Ascending aorta (tissue), 2 donors: ENCODE data around the gene NDUFA3. TPM values are rescaled to one million over a fixed set of nuclear protein-coding genes. Genes with fewer than 3 reads are reported as not detected.

Source experiments
- DNase-seq, 2 donors: peaks; one replicate each; pipeline ENCODE4 v3.0.0-alpha.2; 2019; ENCODE audit warnings: low spot score in 2 of 2
- H3K27ac ChIP-seq, 2 donors: fragments of 200-600 bp; sonication (generic); one replicate each; pipeline ENCODE4 v1.5.1; 2016 to 2017; ENCODE audit warnings: mild to moderate bottlenecking in 1 of 2
- H3K27me3 ChIP-seq: fragments of 200-600 bp; sonication (generic); one replicate; pipeline ENCODE4 v1.5.1; 2017
- H3K36me3 ChIP-seq, 2 donors: fragments of 200-600 bp; sonication (generic); one replicate each; pipeline ENCODE4 v1.5.1; 2016
- H3K4me1 ChIP-seq, 2 donors: fragments of 200-600 bp; sonication (generic); one replicate each; pipeline ENCODE4 v1.5.1; 2016 to 2017; ENCODE audit warnings: mild to moderate bottlenecking in 1 of 2
- H3K4me3 ChIP-seq, 2 donors: fragments of 200-600 bp; sonication (generic); one replicate each; pipeline ENCODE4 v1.5.1; 2016 to 2017; ENCODE audit warnings: mild to moderate bottlenecking in 1 of 2
- H3K9me3 ChIP-seq, 2 donors: fragments of 200-600 bp; sonication (generic); one replicate each; pipeline ENCODE4 v1.5.1; 2016
- intact Hi-C: fragments of 100-400 bp; cut with DNase I; formaldehyde crosslinking; loops from one replicate; pipeline ENCODE4 v1.15.1; 2023
- total RNA-seq: library from RNA; depleted of rRNA; stranded (reverse); fragments of >200 nt; gene quantifications from one replicate; pipeline ENCODE4 v1.1.0, GENCODE V29; 2016
- TF ChIP-seq, protein P1 (sequence below), 3 experiments: fragments of 200-600 bp in 2 of 3; fragments of 450-650 bp in 1 of 3; sonication (generic) in 2 of 3; IDR thresholded peaks; one replicate each; pipeline ENCODE4 v1.5.1; 2016 to 2019; ENCODE audit warnings: antibody characterized with exemption in 3 of 3, mild to moderate bottlenecking in 1 of 3, moderate library complexity in 1 of 3

NDUFA3 gene
- total RNA-seq, 1 donor from 2014 or later, result 12.5 TPM

DNA sequence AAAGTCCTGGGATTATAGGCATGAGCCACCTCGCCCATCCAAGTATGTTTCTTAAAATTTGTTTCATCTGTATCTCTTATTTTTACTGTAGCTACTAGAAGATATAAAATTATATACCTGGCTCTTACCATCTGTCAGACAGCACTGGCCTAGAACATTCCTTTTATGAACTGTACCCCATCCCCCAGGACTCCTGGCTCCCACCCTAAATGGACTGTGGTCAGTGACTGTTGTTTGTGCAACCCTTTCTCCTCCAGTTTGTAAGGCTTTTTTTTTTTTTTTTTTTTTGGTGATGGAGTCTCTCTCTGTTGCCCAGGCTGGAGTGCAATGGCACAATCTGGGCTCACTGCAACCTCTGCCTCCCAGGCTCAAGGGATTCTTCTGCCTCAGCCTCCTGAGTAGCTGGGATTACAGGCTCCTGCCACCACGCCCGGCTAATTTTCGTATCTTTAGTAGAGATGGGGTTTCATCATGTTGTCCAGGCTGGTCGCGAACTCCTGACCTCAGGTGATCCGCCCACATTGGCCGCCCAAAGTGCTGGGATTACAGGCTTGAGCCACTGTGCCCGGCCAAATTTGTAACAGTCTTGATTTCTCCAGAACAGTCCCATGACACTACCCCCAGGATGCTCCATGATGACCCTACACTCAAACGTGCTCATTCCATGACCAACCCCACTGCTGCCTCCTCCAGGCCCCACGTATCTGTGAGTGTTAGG is 2.5 kb downstream of the NDUFA3 start:
- H3K9me3 ChIP-seq, result no peaks in the 10 kb centered on the region
- peak in 1 of 2 donors; percentile 16 for DNase-seq
- intact Hi-C loops, result loop anchor here (5.0 to 10.0 kb wide), 3 partner anchors 238 to 908 kb away; partner anchors contain the start of genes LENG9 and MYADM

GRCh38 chr19:54105796-54106195 is 3.1 kb downstream of the NDUFA3 start:
- Histone ChIP-seq H3K9me3 (no peaks in the 10 kb centered on the region), H3K27me3 (no peaks in the 10 kb centered on the region), H3K27ac (no peak overlapping the region), H3K4me3 (no peak overlapping the region), H3K36me3 (peaks cover 43 to 49% of the 10 kb centered on the region in 2 donors), H3K4me1 (peaks cover 0 to 7% of the 10 kb centered on the region in 2 donors)
- DNase-seq, result no peak
- TF ChIP-seq, protein P1, sequence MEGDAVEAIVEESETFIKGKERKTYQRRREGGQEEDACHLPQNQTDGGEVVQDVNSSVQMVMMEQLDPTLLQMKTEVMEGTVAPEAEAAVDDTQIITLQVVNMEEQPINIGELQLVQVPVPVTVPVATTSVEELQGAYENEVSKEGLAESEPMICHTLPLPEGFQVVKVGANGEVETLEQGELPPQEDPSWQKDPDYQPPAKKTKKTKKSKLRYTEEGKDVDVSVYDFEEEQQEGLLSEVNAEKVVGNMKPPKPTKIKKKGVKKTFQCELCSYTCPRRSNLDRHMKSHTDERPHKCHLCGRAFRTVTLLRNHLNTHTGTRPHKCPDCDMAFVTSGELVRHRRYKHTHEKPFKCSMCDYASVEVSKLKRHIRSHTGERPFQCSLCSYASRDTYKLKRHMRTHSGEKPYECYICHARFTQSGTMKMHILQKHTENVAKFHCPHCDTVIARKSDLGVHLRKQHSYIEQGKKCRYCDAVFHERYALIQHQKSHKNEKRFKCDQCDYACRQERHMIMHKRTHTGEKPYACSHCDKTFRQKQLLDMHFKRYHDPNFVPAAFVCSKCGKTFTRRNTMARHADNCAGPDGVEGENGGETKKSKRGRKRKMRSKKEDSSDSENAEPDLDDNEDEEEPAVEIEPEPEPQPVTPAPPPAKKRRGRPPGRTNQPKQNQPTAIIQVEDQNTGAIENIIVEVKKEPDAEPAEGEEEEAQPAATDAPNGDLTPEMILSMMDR (IDR thresholded peaks at IDR 0.05), result no peak
- intact Hi-C loops, result loop anchor here (10.0 kb wide), 1 partner anchor 359 kb away; the partner anchor contains the start of gene LENG9

More for the DNA sequence above, 2.5 kb downstream of the NDUFA3 start:
- no peak overlapping the region for H3K27ac ChIP-seq
- no peak overlapping the region for H3K4me3 ChIP-seq
- peaks cover 36 to 45% of the 10 kb centered on the region in 2 donors for H3K36me3 ChIP-seq
- TF ChIP-seq, protein P1 (IDR thresholded peaks at IDR 0.05), result no peak
- no peaks in the 10 kb centered on the region for H3K27me3 ChIP-seq
- H3K4me1 ChIP-seq, result peaks cover 0 to 7% of the 10 kb centered on the region in 2 donors

DNA sequence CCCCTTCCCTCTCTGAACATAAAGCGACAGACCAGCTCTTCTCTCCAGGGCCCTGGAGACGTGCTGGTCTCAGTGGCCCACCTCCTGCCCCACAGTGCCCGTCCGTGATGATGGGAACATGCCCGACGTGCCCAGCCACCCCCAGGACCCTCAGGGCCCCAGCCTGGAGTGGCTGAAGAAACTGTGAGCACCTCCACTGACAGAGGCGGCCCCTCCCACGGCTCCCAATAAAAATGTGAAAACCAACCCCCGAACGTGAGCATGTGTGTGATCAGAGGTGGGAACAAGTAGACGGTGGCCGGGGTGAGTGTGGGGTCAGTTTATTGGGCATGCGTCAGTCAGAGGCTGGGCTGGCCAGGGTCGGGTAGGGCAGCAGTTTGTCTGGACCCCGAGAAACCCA is 4.1 kb downstream of the NDUFA3 start:
- no peak for DNase-seq
- TF ChIP-seq, protein P1 (IDR thresholded peaks at IDR 0.05), result no peak
- Histone ChIP-seq H3K4me1 (peaks cover 0 to 7% of the 10 kb centered on the region in 2 donors), H3K27ac (no peak overlapping the region), H3K9me3 (no peaks in the 10 kb centered on the region), H3K4me3 (no peak overlapping the region), H3K36me3 (peaks cover 46 to 53% of the 10 kb centered on the region in 2 donors), H3K27me3 (no peaks in the 10 kb centered on the region)
- intact Hi-C loops, result loop anchor here (10.0 kb wide), 1 partner anchor 358 kb away; the partner anchor contains the start of gene LENG9

- Histone ChIP-seq H3K27me3 (no peaks in the 10 kb centered on the region), H3K27ac (no peak overlapping the region), H3K4me1 (peaks cover 0 to 7% of the 10 kb centered on the region in 2 donors), H3K36me3 (peaks cover 46 to 53% of the 10 kb centered on the region in 2 donors), H3K4me3 (no peak overlapping the region), H3K9me3 (no peaks in the 10 kb centered on the region)
- TF ChIP-seq, protein P1 (IDR thresholded peaks at IDR 0.05), result no peak
- intact Hi-C loops, result loop anchor here (10.0 kb wide), 1 partner anchor 357 kb away; the partner anchor contains the start of gene LENG9
- DNase-seq, result no peak
These were observed 5.3 kb downstream of the NDUFA3 start for GRCh38 chr19:54107876-54108490.

- intact Hi-C loops, result loop anchor here (10.0 kb wide), 1 partner anchor 356 kb away; the partner anchor contains the start of gene LENG9
- H3K4me3 ChIP-seq, result no peak overlapping the region
- no peaks in the 10 kb centered on the region for H3K27me3 ChIP-seq
- TF ChIP-seq, protein P1 (IDR thresholded peaks at IDR 0.05), result no peak
- no peak for DNase-seq
- peaks cover 0 to 3% of the 10 kb centered on the region in 2 donors for H3K4me1 ChIP-seq
- H3K27ac ChIP-seq, result no peak overlapping the region
- H3K9me3 ChIP-seq, result no peaks in the 10 kb centered on the region
- H3K36me3 ChIP-seq, result peaks cover 46 to 53% of the 10 kb centered on the region in 2 donors
These were observed 5.8 kb downstream of the NDUFA3 start for GRCh38 chr19:54108496-54108895.
